ENCODE data around the gene SLC52A1. TPM values are rescaled to one million over a fixed set of nuclear protein-coding genes. Genes with fewer than 3 reads are reported as not detected.
A peak's percentile ranks its signal among the peaks of the same experiment; 100 is the strongest.
"Not testable (repeated sequence)": the region's sequence is repeated elsewhere in the genome, so short reads cannot be mapped to it uniquely, and the experiment has no call there.

The SLC52A1 gene
- total RNA-seq, 4 donors from 2014 or later = 0.55 TPM; not detected in 3

DNA sequence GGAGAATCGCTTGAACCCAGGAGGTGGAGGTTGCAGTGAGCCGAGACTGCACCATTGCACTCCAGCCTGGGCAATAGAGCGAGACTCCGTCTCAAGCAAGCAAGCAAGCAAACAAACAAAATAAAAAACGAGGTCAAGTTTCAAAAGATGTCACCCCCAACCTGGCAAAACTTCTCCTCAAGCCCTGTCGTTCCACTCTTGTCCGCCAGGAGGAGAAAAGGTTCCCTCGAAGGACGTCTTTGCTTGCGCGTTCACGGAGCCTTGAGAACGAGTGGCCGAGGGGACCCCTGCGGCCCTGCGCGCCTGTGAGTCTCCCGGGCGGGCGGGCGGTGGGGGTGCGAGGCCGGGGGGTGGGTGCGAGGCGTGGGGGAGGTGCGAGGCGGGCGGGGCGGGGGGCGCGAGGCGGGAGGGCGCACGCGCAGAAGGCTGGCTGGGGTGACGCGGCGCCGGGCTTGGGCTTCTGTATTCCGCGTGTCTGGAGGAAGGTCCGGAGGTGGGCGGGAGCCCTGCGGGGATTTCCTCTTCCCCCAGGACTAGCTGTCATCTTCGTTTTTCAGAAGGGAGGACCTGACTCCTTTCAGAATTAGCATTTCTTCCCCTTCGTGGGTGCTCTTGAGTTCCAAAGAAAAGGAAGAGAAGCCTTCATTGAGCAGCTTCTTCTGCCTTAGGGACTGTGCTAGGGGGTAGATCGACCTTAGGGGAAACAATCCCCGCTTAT lies 3.7 kb downstream of the SLC52A1 start:
- TF ChIP-seq POLR2A (IDR thresholded peaks at IDR 0.05) = no peak
- TF ChIP-seq, protein P1, sequence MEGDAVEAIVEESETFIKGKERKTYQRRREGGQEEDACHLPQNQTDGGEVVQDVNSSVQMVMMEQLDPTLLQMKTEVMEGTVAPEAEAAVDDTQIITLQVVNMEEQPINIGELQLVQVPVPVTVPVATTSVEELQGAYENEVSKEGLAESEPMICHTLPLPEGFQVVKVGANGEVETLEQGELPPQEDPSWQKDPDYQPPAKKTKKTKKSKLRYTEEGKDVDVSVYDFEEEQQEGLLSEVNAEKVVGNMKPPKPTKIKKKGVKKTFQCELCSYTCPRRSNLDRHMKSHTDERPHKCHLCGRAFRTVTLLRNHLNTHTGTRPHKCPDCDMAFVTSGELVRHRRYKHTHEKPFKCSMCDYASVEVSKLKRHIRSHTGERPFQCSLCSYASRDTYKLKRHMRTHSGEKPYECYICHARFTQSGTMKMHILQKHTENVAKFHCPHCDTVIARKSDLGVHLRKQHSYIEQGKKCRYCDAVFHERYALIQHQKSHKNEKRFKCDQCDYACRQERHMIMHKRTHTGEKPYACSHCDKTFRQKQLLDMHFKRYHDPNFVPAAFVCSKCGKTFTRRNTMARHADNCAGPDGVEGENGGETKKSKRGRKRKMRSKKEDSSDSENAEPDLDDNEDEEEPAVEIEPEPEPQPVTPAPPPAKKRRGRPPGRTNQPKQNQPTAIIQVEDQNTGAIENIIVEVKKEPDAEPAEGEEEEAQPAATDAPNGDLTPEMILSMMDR (IDR thresholded peaks at IDR 0.05) = peak; percentile 82 to 92 (median 89)
- H3K36me3 ChIP-seq = no peaks in the 10 kb centered on the region
- H3K9me3 ChIP-seq = no peaks in the 10 kb centered on the region
- peak overlapping the region; percentile 56 to 73 for H3K27ac ChIP-seq
- peak; percentile 80 to 83 for DNase-seq
- no peaks in the 10 kb centered on the region for H3K27me3 ChIP-seq
- H3K4me3 ChIP-seq = peak overlapping the region; percentile 23 to 51
- no peaks in the 10 kb centered on the region for H3K4me1 ChIP-seq
- intact Hi-C loops (cut with DNase I; ENCODE audit: low total_unique reads) = no loop called here

DNA sequence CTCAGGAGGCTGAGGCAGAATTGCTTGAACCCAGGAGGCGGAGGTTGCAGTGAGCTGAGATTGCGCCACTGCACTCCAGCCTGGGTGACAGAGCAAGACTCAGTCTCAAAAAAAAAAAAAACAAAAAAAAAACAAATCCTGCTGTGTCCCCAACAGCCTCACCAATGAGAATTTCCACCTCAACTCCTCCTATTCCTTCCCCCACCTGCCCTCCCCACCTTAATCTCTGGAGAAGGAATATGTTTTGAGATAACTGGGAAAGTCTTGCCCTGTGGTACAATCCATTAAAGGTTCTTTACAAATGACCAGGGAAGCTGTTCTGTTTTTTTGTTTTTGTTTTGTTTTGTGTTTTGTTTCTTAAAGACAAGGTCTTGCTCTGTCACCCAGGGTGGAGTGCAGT lies 5.1 kb downstream of the SLC52A1 start:
- H3K4me3 ChIP-seq; DNase-seq; H3K36me3 ChIP-seq; H3K27ac ChIP-seq; H3K4me1 ChIP-seq; H3K27me3 ChIP-seq; intact Hi-C loops (cut with DNase I; ENCODE audit: low total_unique reads); H3K9me3 ChIP-seq: not testable (repeated sequence)

DNA sequence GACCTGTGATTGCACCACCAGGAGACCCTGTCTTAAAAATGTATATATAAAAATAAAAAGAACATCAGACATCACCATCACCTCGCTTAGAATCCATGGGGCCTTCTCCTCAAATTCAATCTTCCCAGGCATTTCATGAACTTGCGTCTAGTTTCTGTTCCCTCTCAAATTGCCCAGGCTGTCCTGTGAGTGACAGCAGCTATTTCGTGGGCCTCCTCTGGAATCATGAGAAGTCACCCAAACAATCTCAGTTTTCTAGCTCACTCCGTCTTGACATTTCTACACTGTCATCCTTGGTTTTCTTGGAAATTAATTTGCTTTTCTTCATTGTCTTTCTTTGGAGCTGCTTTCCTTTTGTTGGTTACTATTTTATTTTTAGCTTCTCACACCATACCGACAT lies 7.3 kb downstream of the SLC52A1 start:
- TF ChIP-seq POLR2A (IDR thresholded peaks at IDR 0.05) = no peak
- TF ChIP-seq, protein P1 (IDR thresholded peaks at IDR 0.05) = no peak
- H3K4me1 ChIP-seq = no peaks in the 10 kb centered on the region

DNA sequence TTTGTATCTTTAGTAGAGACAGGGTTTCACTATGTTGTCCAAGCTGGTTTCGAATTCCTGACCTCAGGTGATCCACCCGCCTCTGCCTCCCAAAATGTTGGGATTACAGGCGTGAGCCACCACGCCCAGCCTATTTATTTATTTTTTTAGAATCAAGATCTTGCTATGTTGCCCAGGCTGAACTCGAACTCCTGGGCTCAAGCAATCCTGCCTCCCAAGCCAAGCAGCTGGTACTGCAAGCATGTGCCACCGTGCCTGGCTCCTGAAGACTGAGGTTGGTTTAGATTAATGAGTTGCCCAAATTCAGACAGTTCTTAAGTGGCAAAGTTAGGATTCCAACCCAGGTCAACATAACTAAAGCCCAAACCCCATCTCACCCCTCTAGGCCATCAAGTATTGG lies 7.9 kb downstream of the SLC52A1 start:
- Histone ChIP-seq H3K27ac (no peak overlapping the region), H3K27me3 (no peaks in the 10 kb centered on the region), H3K4me1 (no peaks in the 10 kb centered on the region), H3K36me3 (no peaks in the 10 kb centered on the region), H3K4me3 (no peak overlapping the region), H3K9me3 (no peaks in the 10 kb centered on the region)
- no peak for DNase-seq
- TF ChIP-seq, protein P1 (IDR thresholded peaks at IDR 0.05) = no peak
- no peak for TF ChIP-seq POLR2A (IDR thresholded peaks at IDR 0.05)
- intact Hi-C loops (cut with DNase I; ENCODE audit: low total_unique reads) = no loop called here

More for the DNA sequence above, 7.3 kb downstream of the SLC52A1 start:
- Histone ChIP-seq H3K4me3 (no peak overlapping the region), H3K36me3 (no peaks in the 10 kb centered on the region), H3K9me3 (no peaks in the 10 kb centered on the region), H3K27me3 (no peaks in the 10 kb centered on the region), H3K27ac (no peak overlapping the region)
- DNase-seq = no peak
- intact Hi-C loops (cut with DNase I; ENCODE audit: low total_unique reads) = no loop called here

DNA sequence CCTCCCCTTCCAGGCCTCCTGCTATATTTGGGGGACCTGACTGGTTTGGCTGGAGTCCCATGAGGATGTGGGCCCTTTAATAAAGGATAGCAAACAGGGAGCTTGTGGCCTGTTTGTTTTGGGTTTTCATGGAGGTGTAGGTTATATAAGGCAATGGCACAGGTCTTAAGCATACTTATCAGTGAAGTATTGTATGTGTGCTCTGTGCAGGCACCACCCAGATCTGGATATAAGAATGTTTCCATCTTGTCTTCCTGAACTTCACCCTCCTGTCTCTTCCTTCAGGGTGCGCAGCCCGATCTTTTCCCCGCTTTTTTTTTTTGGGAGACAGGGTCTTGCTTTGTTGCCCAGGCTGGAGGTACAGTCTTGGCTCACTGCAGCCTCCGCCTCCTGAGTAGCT lies 10.6 kb downstream of the SLC52A1 start:
- intact Hi-C loops (cut with DNase I; ENCODE audit: low total_unique reads) = no loop called here
- Histone ChIP-seq H3K4me1 (no peaks in the 10 kb centered on the region), H3K9me3 (no peaks in the 10 kb centered on the region), H3K27me3 (no peaks in the 10 kb centered on the region), H3K4me3 (no peak overlapping the region), H3K27ac (no peak overlapping the region), H3K36me3 (no peaks in the 10 kb centered on the region)
- TF ChIP-seq, protein P1 (IDR thresholded peaks at IDR 0.05) = no peak
- TF ChIP-seq POLR2A (IDR thresholded peaks at IDR 0.05) = no peak
- DNase-seq = no peak

All from uterus (tissue), 4 donors.